SK-N-SH (cell line): Measurements from ENCODE around the gene CISD3. TPM values are rescaled to one million over a fixed set of nuclear protein-coding genes. Genes with fewer than 3 reads are reported as not detected.

Experiments
- CTCF ChIA-PET: fragments of 300-600, 350-600 bp; formaldehyde crosslinking; extraction: SDS; loops from one replicate; lab custom pipeline; 2021; lab: Yijun Ruan, JAX
- POLR2A ChIA-PET: fragments of 350-600 bp; sonication (Branson Sonifier 250); formaldehyde crosslinking; extraction: SDS; loops from one replicate; lab custom pipeline; 2020; ENCODE audit warnings: antibody characterized with exemption, inconsistent platforms; lab: Yijun Ruan, JAX
- DNase-seq: peaks from one replicate; pipeline ENCODE4 v3.0.0; 2012
- H2AFZ ChIP-seq: fragments of 200-600 bp; sonication (generic); 2 replicates; pipeline ENCODE4 v1.8.1; 2016; ENCODE audit warnings: antibody characterized with exemption, mild to moderate bottlenecking, low read depth
- H3F3A ChIP-seq: fragments of 200-600 bp; sonication (generic); replicated peaks from 2 replicates; pipeline ENCODE3; 2016; ENCODE audit warnings: antibody characterized with exemption, mild to moderate bottlenecking; ENCODE audit not compliant: insufficient read depth
- H3K27ac ChIP-seq, 2 experiments: fragments of 200-500 bp in 1 of 2; fragments of 200-600 bp in 1 of 2; sonication (Bioruptor generic) in 1 of 2; sonication (generic), shearing (Covaris generic) in 1 of 2; 2 replicates each; pipeline versions ENCODE4 v1.5.1 to v1.6.1; 2014 to 2016; ENCODE audit warnings: low read depth in 2 of 2, inconsistent platforms in 1 of 2, low read length in 1 of 2, mild to moderate bottlenecking in 1 of 2, mixed read lengths in 1 of 2
- H3K27me3 ChIP-seq: fragments of 200-600 bp; sonication (generic), shearing (Covaris generic); 2 replicates; pipeline ENCODE4 v1.6.1; 2016; ENCODE audit warnings: mixed run types; ENCODE audit not compliant: insufficient read depth
- H3K36me3 ChIP-seq, 2 experiments: fragments of 200-500 bp in 1 of 2; fragments of 200-600 bp in 1 of 2; sonication (Bioruptor generic) in 1 of 2; sonication (generic) in 1 of 2; replicated peaks in 1 of 2; 2 replicates each; pipeline versions ENCODE3 to v1.5.1; 2014 to 2016; ENCODE audit warnings: low read length in 1 of 2, mild to moderate bottlenecking in 1 of 2; ENCODE audit not compliant: insufficient read depth in 2 of 2, control insufficient read depth in 1 of 2
- H3K4me1 ChIP-seq, 2 experiments: fragments of 200-500 bp in 1 of 2; fragments of 200-600 bp in 1 of 2; sonication (Bioruptor generic) in 1 of 2; sonication (generic), shearing (Covaris generic) in 1 of 2; 2 replicates each; pipeline versions ENCODE4 v1.5.1 to v1.6.1; 2014 to 2016; ENCODE audit warnings: low read depth in 1 of 2, low read length in 1 of 2, mixed run types in 1 of 2; ENCODE audit not compliant: insufficient read depth in 2 of 2, control insufficient read depth in 1 of 2
- H3K4me2 ChIP-seq: fragments of 200-600 bp; sonication (generic), shearing (Covaris generic); 2 replicates; pipeline ENCODE4 v1.6.1; 2017; ENCODE audit warnings: mixed run types
- H3K4me3 ChIP-seq, 2 experiments: fragments of 200-500 bp in 1 of 2; fragments of 200-600 bp in 1 of 2; sonication (Bioruptor generic) in 1 of 2; sonication (generic), shearing (Covaris generic) in 1 of 2; 2 replicates each; pipeline versions ENCODE4 v1.5.1 to v1.8.1; 2014 to 2016; ENCODE audit warnings: low read depth in 2 of 2, inconsistent platforms in 1 of 2, low read length in 1 of 2, mild to moderate bottlenecking in 1 of 2, mixed read lengths in 1 of 2, moderate library complexity in 1 of 2
- H3K79me2 ChIP-seq: fragments of 200-600 bp; sonication (generic); 2 replicates; pipeline ENCODE4 v1.8.1; 2017; ENCODE audit warnings: mild to moderate bottlenecking; ENCODE audit not compliant: insufficient read depth
- H3K9ac ChIP-seq: fragments of 200-600 bp; sonication (generic); 2 replicates; pipeline ENCODE4 v1.6.1; 2017; ENCODE audit warnings: mixed run types
- H3K9me2 ChIP-seq: fragments of 200-600 bp; sonication (generic); 2 replicates; pipeline ENCODE4 v1.6.1; 2017; ENCODE audit warnings: mixed run types
- H3K9me3 ChIP-seq: fragments of 200-600 bp; sonication (generic); 2 replicates; pipeline ENCODE4 v1.6.1; 2017; ENCODE audit warnings: mixed run types, mild to moderate bottlenecking, moderate library complexity
- H4K20me1 ChIP-seq: fragments of 200-600 bp; sonication (generic); 2 replicates; pipeline ENCODE4 v1.6.1; 2017; ENCODE audit warnings: mild to moderate bottlenecking, mixed run types; ENCODE audit not compliant: insufficient read depth
- CHD2 ChIP-seq: fragments of 150-350 bp; IDR thresholded peaks from 2 replicates; pipeline ENCODE4 v1.6.1; 2018; ENCODE audit warnings: low read length; ENCODE audit not compliant: partially characterized antibody
- CTCF ChIP-seq: fragments of 200-600 bp; sonication (generic); IDR thresholded peaks from 2 replicates; pipeline ENCODE4 v1.6.1; 2017; ENCODE audit warnings: antibody characterized with exemption, mild to moderate bottlenecking, moderate library complexity
- ELF1 ChIP-seq: IDR thresholded peaks from 2 replicates; pipeline ENCODE4 v1.4.0; 2012
- EP300 ChIP-seq, 2 experiments: IDR thresholded peaks; 2 replicates each; pipeline versions ENCODE4 v1.4.0 to v1.6.1; 2012; ENCODE audit warnings: borderline replicate concordance in 1 of 2, low read depth in 1 of 2, low read length in 1 of 2
- EZH2phosphoT487 ChIP-seq: fragments of 200-600 bp; sonication (generic); IDR thresholded peaks from 2 replicates; pipeline ENCODE4 v1.6.1; 2017; ENCODE audit warnings: low read depth, mixed run types, mild to moderate bottlenecking, antibody characterized with exemption, moderate library complexity, borderline replicate concordance
- FOSL2 ChIP-seq: IDR thresholded peaks from 2 replicates; pipeline ENCODE4 v1.4.0; 2012; ENCODE audit warnings: low read depth, mild to moderate bottlenecking, moderate library complexity, borderline replicate concordance
- FOXJ3 ChIP-seq: sonication (generic); formaldehyde crosslinking; IDR thresholded peaks from 2 replicates; pipeline ENCODE4 v1.5.1; 2020; ENCODE audit warnings: mild to moderate bottlenecking, missing genetic modification reagents
- FOXM1 ChIP-seq: IDR thresholded peaks from 2 replicates; pipeline ENCODE4 v1.4.0; 2012; ENCODE audit warnings: low read depth, mild to moderate bottlenecking
- GABPA ChIP-seq: IDR thresholded peaks from 2 replicates; pipeline ENCODE4 v1.4.0; 2012; ENCODE audit warnings: low read depth, mild to moderate bottlenecking
- GATA2 ChIP-seq: sonication (generic); formaldehyde crosslinking; IDR thresholded peaks from 2 replicates; pipeline ENCODE4 v1.5.0; 2020; ENCODE audit warnings: mild to moderate bottlenecking, missing genetic modification reagents
- IRF3 ChIP-seq: fragments of 150-350 bp; IDR thresholded peaks from 2 replicates; pipeline ENCODE4 v1.6.1; 2016; ENCODE audit warnings: mild to moderate bottlenecking, low read depth, low read length
- MEF2A ChIP-seq: IDR thresholded peaks from 2 replicates; pipeline ENCODE4 v1.4.0; 2012; ENCODE audit warnings: low read depth, borderline replicate concordance
- MXI1 ChIP-seq: IDR thresholded peaks from 2 replicates; pipeline ENCODE4 v1.6.1; 2012; ENCODE audit warnings: mild to moderate bottlenecking, low read depth, low read length, improper control_type of control experiment
- NFIC ChIP-seq: IDR thresholded peaks from 2 replicates; pipeline ENCODE4 v1.4.0; 2012; ENCODE audit warnings: borderline replicate concordance
- NRF1 ChIP-seq: IDR thresholded peaks from 2 replicates; pipeline ENCODE4 v1.6.1; 2012; ENCODE audit warnings: low read depth, mild to moderate bottlenecking, low read length
- RAD21 ChIP-seq: IDR thresholded peaks from 2 replicates; pipeline ENCODE4 v1.6.1; 2012; ENCODE audit warnings: mild to moderate bottlenecking, low read length
- RCOR1 ChIP-seq: fragments of 150-350 bp; IDR thresholded peaks from 2 replicates; pipeline ENCODE4 v1.6.1; 2017; ENCODE audit warnings: antibody characterized with exemption, low read length
- RFX5 ChIP-seq: IDR thresholded peaks from 2 replicates; pipeline ENCODE4 v1.6.1; 2012; ENCODE audit warnings: mild to moderate bottlenecking, improper control_type of control experiment, low read length
- SMC3 ChIP-seq: IDR thresholded peaks from 2 replicates; pipeline ENCODE4 v1.6.1; 2012; ENCODE audit warnings: low read depth, low read length, improper control_type of control experiment
- TCF12 ChIP-seq: IDR thresholded peaks from 2 replicates; pipeline ENCODE4 v1.4.0; 2012
- TEAD4 ChIP-seq: IDR thresholded peaks from 2 replicates; pipeline ENCODE4 v1.4.0; 2012; ENCODE audit warnings: mild to moderate bottlenecking, borderline replicate concordance; ENCODE audit not compliant: insufficient read depth
- WGBS: methylation state at CpG from one replicate; pipeline ENCODE4 v1.1.6; 2017; ENCODE audit warnings: low lambda C conversion rate; 5-methylcytosine and 5-hydroxymethylcytosine counted together
- polyA plus RNA-seq, 3 experiments: library from polyadenylated mRNA; depleted of rRNA; stranded (reverse); fragments of >200 nt; gene quantifications; 2 replicates each; pipeline ENCODE4 v1.2.3, GENCODE V29; 2012
- TF ChIP-seq, protein P1 (sequence below): IDR thresholded peaks from 2 replicates; pipeline ENCODE4 v1.4.0; 2012; ENCODE audit warnings: low read depth, borderline replicate concordance
- TF ChIP-seq, protein P2 (sequence below): IDR thresholded peaks from 2 replicates; pipeline ENCODE4 v1.4.0; 2012; ENCODE audit warnings: low read depth

Gene CISD3
- polyA plus RNA-seq, 1 of the 3 experiments (the other 2 are of a cell fraction), result 16.5 TPM

DNA sequence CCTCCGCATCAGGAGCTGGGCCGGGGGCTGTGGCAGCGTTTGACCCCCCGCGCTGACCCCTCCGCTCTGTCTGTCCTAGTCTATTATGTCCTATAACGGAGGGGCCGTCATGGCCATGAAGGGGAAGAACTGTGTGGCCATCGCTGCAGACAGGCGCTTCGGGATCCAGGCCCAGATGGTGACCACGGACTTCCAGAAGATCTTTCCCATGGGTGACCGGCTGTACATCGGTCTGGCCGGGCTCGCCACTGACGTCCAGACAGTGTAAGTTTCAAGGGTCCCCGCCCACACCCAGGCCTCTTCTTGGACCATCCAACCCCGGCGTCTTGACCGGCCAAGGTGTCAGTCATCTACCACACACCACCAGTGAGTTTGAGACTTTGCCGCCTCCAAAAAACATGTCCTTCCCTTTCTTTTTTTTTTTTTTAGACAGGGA lies 22.9 kb downstream of the CISD3 start:
- POLR2A ChIA-PET, result interaction anchor here (2.7 kb wide), 1 partner anchor 11 kb away, joined by 12 read pairs; no protein-coding TSS in a partner anchor
- no peaks in the 10 kb centered on the region for H3K27me3 ChIP-seq
- TF ChIP-seq, protein P1, sequence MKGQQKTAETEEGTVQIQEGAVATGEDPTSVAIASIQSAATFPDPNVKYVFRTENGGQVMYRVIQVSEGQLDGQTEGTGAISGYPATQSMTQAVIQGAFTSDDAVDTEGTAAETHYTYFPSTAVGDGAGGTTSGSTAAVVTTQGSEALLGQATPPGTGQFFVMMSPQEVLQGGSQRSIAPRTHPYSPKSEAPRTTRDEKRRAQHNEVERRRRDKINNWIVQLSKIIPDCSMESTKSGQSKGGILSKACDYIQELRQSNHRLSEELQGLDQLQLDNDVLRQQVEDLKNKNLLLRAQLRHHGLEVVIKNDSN, result no peak
- no peak for TF ChIP-seq FOXJ3 (CRISPR knock-in tag)
- TF ChIP-seq CHD2, result no peak
- no peak for TF ChIP-seq TCF12
- no peak for TF ChIP-seq RAD21
- no peak for TF ChIP-seq MEF2A
- TF ChIP-seq FOSL2, result no peak
- no peak for TF ChIP-seq NRF1
- TF ChIP-seq MXI1, result no peak
- TF ChIP-seq RCOR1, result no peak
- TF ChIP-seq GABPA, result no peak
- TF ChIP-seq IRF3, result no peak
- no peak for TF ChIP-seq EP300 (IDR thresholded peaks at IDR 0.05; ENCODE audit: borderline replicate concordance in 1 of 2, low read depth in 1 of 2, low read length in 1 of 2)
- no peak for TF ChIP-seq GATA2 (CRISPR knock-in tag)
- no peak for TF ChIP-seq TEAD4
- no peak for TF ChIP-seq NFIC
- TF ChIP-seq, all 33 proteins: peak for 0
- DNase-seq, result no peak
- Histone ChIP-seq H3K36me3 (peaks cover 14 to 30% of the 10 kb centered on the region in 2 experiments), H3F3A (peaks cover 3% of the 10 kb centered on the region), H3K4me2 (peak overlapping the region; percentile 100), H2AFZ (no peak overlapping the region), H3K9ac (peak overlapping the region; percentile 78), H4K20me1 (no peaks in the 10 kb centered on the region), H3K4me3 (peak overlapping the region; percentile 91 to 93), H3K79me2 (peaks cover 61% of the 10 kb centered on the region), H3K27ac (peak overlapping the region; percentile 58 to 89; a peak in 3 of 4 replicates), H3K9me3 (no peaks in the 10 kb centered on the region), H3K9me2 (no peaks in the 10 kb centered on the region), H3K4me1 (peaks cover 0 to 20% of the 10 kb centered on the region in 2 experiments; a peak in 1 of 4 replicates)
- WGBS, result 5% methylated on average over 15 of the region's 22 CpGs
- CTCF ChIA-PET, result interaction anchor here (0.7 to 3.7 kb wide), 4 partner anchors 8 to 18 kb away, joined by 3 to 30 read pairs (median 6); no protein-coding TSS in a partner anchor

DNA sequence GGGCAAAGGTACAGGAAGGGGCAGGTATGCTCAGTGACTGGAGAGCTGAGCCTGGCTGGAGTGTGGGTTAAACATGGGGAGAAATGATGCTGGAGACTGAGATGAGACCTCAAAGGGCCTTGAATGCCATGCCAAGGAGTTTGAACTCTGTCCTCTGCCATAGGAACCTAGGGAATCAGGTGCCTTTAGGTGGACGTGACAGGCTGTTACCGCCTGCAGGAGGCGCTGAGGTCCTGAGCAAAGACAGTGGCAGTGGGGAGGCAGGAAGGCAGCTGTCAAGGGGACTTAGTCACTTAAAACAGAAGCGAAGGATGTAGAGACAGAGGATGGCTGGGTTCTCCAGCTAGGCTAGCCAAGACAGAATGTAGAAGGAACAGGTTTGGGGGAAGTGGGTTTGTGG lies 31.5 kb downstream of the CISD3 start:
- 0 out of 4 replicates have a peak overlapping the region, but pooled peaks of 1 of the 2 experiments have one; percentile 6 for H3K4me3 ChIP-seq
- DNase-seq, result peak; percentile 50
- H3K4me2 ChIP-seq, result no peak overlapping the region
- H4K20me1 ChIP-seq, result 0 out of 2 replicates have a peak, but pooled peaks cover 4% of the 10 kb centered on the region
- WGBS, result 89% methylated on average over 4 of the region's 4 CpGs
- H3K9ac ChIP-seq, result no peak overlapping the region
- peaks cover 19% of the 10 kb centered on the region; the same call in 1 of the 2 replicates for H3K79me2 ChIP-seq
- no peak overlapping the region for H3K27ac ChIP-seq
- CTCF ChIA-PET, result interaction anchor here (0.5 to 2.1 kb wide), 11 partner anchors 9 to 444 kb away, joined by 3 to 9 read pairs (median 4); partner anchors contain the start of genes CWC25 and PSMB3
- no peaks in the 10 kb centered on the region for H3K9me3 ChIP-seq
- H3K4me1 ChIP-seq, result no peaks in the 10 kb centered on the region
- H3K27me3 ChIP-seq, result no peaks in the 10 kb centered on the region
- peaks cover 24% of the 10 kb centered on the region for H3F3A ChIP-seq
- H3K36me3 ChIP-seq, result peaks cover 57 to 58% of the 10 kb centered on the region in 2 experiments
- no peaks in the 10 kb centered on the region for H3K9me2 ChIP-seq
- POLR2A ChIA-PET, result no interaction called here
- H2AFZ ChIP-seq, result no peak overlapping the region
- TF ChIP-seq FOXJ3 (CRISPR knock-in tag) (no peak), RFX5 (no peak), SMC3 (no peak), CHD2 (no peak), CTCF (peak; percentile 59), FOXM1 (no peak), ELF1 (no peak), TEAD4 (no peak), EZH2phosphoT487 (no peak), GABPA (no peak), IRF3 (no peak), GATA2 (CRISPR knock-in tag) (no peak), TCF12 (no peak)
- TF ChIP-seq, protein P2, sequence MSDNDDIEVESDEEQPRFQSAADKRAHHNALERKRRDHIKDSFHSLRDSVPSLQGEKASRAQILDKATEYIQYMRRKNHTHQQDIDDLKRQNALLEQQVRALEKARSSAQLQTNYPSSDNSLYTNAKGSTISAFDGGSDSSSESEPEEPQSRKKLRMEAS, result no peak
